Measurements from ENCODE around the gene R3HDM2.

Gene R3HDM2

GRCh38 chr12:57473392-57473791 lies 42.5 kb upstream of the R3HDM2 start:
- DNase-seq (ENCODE audit: low read depth), result no peak
- TF ChIP-seq MAX (IDR thresholded peaks at IDR 0.05; ENCODE audit: low read depth, low read length), result no peak
- TF ChIP-seq POLR2A (IDR thresholded peaks at IDR 0.05; ENCODE audit: extremely low read depth, insufficient read length), result no peak
- no peak for TF ChIP-seq MYC (IDR thresholded peaks at IDR 0.05; ENCODE audit: low read depth, low read length)
- no peak for TF ChIP-seq CTCF (IDR thresholded peaks at IDR 0.05; ENCODE audit: low read depth, low read length)
- H3K4me3 ChIP-seq (ENCODE audit: low read depth, low read length), result no peak overlapping the region

- TF ChIP-seq MYC (IDR thresholded peaks at IDR 0.05; ENCODE audit: low read depth, low read length) (no peak), MAX (IDR thresholded peaks at IDR 0.05; ENCODE audit: low read depth, low read length) (no peak), CTCF (IDR thresholded peaks at IDR 0.05; ENCODE audit: low read depth, low read length) (no peak)
- DNase-seq (ENCODE audit: low read depth), result no peak
- H3K4me3 ChIP-seq (ENCODE audit: low read depth, low read length), result no peak overlapping the region
These were observed 41.5 kb upstream of the R3HDM2 start for GRCh38 chr12:57472391-57472790.

- TF ChIP-seq CTCF (IDR thresholded peaks at IDR 0.05; ENCODE audit: low read depth, low read length) (no peak), POLR2A (IDR thresholded peaks at IDR 0.05; ENCODE audit: extremely low read depth, insufficient read length) (no peak), MYC (IDR thresholded peaks at IDR 0.05; ENCODE audit: low read depth, low read length) (no peak), MAX (IDR thresholded peaks at IDR 0.05; ENCODE audit: low read depth, low read length) (no peak)
- DNase-seq (ENCODE audit: low read depth), result no peak
- no peak overlapping the region for H3K4me3 ChIP-seq (ENCODE audit: low read depth, low read length)
These were observed 40.8 kb upstream of the R3HDM2 start for GRCh38 chr12:57471661-57472060.

- TF ChIP-seq MAX (IDR thresholded peaks at IDR 0.05; ENCODE audit: low read depth, low read length) (no peak), CTCF (IDR thresholded peaks at IDR 0.05; ENCODE audit: low read depth, low read length) (no peak), POLR2A (IDR thresholded peaks at IDR 0.05; ENCODE audit: extremely low read depth, insufficient read length) (no peak), MYC (IDR thresholded peaks at IDR 0.05; ENCODE audit: low read depth, low read length) (no peak)
- no peak for DNase-seq (ENCODE audit: low read depth)
These were observed 40.3 kb upstream of the R3HDM2 start for GRCh38 chr12:57470970-57471656.

GRCh38 chr12:57470286-57470969 lies 39.6 kb upstream of the R3HDM2 start:
- TF ChIP-seq CTCF (IDR thresholded peaks at IDR 0.05; ENCODE audit: low read depth, low read length), result no peak
- no peak for TF ChIP-seq MYC (IDR thresholded peaks at IDR 0.05; ENCODE audit: low read depth, low read length)
- TF ChIP-seq MAX (IDR thresholded peaks at IDR 0.05; ENCODE audit: low read depth, low read length), result no peak
- TF ChIP-seq POLR2A (IDR thresholded peaks at IDR 0.05; ENCODE audit: extremely low read depth, insufficient read length), result no peak
- no peak for DNase-seq (ENCODE audit: low read depth)

More at GRCh38 chr12:57470970-57471656, 40.3 kb upstream of the R3HDM2 start:
- H3K4me3 ChIP-seq (ENCODE audit: low read depth, low read length), result no peak overlapping the region

More at GRCh38 chr12:57470286-57470969, 39.6 kb upstream of the R3HDM2 start:
- H3K4me3 ChIP-seq (ENCODE audit: low read depth, low read length), result no peak overlapping the region
